Right renal cortex interstitium (tissue), 3 donors: ENCODE results near the gene CMC1. TPM values are rescaled to one million over a fixed set of nuclear protein-coding genes. Genes with fewer than 3 reads are reported as not detected.

ENCODE experiments used
- DNase-seq, 3 donors: peaks; one replicate each; pipeline ENCODE4 v3.0.0-alpha.2; 2013; ENCODE audit warnings: low read depth in 3 of 3, low spot score in 2 of 3
- polyA plus RNA-seq, 3 donors: library from polyadenylated mRNA; unstranded; fragments of 120-200 nt; gene quantifications; one replicate each; pipeline ENCODE4 v1.2.1, GENCODE V29; 2013; ENCODE audit not compliant: insufficient read length in 3 of 3

Gene CMC1
- polyA plus RNA-seq, 3 donors: 29.7 to 30.8 (median 30.1) TPM

- DNase-seq: peak; percentile 85 to 96 (median 93)
Measured at GRCh38 chr3:28348629-28349468, 107.4 kb downstream of the CMC1 start, which contains the start of the genes AZI2 and ZCWPW2. Gene AZI2 (minus strand): TSS chr3:28348824. CDS start chr3:28340617, 8,207 bp downstream. Gene ZCWPW2 (plus strand): TSS chr3:28348721. CDS start chr3:28413069, 64,348 bp downstream.

GRCh38 chr3:28349469-28350000, 108.1 kb downstream of the CMC1 start:
- DNase-seq: peak in 1 of 3 donors; percentile 80

Other genes with a start within 250 kb of the CMC1 start
- 1 to 10 TPM; 1.7 to 2.5 (median 2.1) TPM for gene ZCWPW2, start 107.1 kb downstream of the CMC1 start, polyA plus RNA-seq
- gene AZI2, start 107.2 kb downstream of the CMC1 start, polyA plus RNA-seq: 100 to 1,000 TPM; 118 to 134 (median 130) TPM